HPDE6-E6E7 (cell line): ENCODE results near the gene ZNF230.

Experiments
- DNase-seq: peaks from one replicate; pipeline ENCODE4 v3.0.0; 2011; ENCODE audit warnings: missing footprints; ENCODE audit errors: extremely low spot score

ZNF230 gene

DNA sequence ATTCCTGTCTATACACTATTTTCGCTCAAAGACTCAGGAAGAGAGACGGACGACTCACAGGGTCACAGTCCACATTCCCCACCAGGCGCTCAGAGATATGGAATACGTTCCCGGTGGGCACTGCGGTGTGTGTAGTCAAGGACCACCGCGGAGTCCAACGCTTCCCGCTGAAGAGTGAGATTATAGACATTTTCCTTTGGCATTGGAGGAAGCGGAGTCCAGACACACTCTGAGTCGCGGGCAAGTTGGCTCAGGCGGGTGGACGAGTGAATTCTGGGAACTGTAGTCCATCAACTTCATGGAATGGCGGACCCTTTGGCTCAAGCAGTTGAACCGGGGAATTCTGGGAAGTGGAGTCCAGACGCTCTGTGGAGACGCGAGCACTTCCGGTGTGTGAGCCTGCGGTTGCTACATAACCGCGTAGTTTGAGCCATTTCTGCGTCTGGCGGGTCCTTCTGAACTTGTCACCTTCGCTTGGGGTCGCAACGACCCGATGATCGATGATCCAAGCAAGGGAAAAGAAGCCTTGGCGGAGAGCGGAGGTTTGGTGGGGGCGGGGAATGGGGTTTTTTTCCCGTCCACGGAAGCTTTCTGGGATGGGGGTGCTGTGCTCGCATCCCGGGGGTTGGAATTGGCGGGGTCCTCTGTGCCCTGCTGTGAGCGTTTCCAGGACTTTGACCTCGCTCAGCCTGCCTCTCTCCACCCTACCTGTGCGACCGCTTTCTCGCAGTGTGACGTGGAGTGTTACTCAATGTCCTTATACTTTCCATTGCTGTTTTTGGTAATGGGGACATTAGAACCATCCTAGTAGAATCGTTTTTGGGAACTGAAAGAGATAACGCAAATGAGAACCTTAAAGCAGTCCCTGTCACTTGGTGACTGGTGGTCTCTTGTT is at the start of gene ZNF230:
Gene ZNF230, plus strand, starts transcription at position 392 of the 895 bp plus-strand sequence. CDS start 4,122 bp downstream, outside the sequence.
- peak; percentile 88 for DNase-seq

DNA sequence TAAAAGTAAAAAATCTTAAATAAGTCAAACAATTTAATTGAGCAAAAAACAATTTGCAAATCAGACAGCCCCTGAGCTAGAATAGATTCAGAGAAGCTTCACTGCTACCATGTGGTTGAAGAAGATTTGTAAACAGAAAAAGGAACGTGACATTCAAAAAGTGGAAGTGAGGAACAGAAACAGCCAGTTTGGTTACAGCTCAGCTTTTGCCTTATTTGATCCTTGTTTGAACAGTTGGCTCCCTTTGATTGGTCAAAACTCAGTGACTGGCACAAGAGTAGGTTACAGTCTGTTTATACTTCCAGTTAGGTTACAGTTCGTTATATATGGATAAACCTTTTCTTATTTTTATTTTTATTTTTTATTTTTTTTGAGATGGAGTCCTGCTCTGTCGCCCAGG is 45.9 kb upstream of the ZNF230 start:
- DNase-seq: no peak

- DNase-seq: no peak
These were observed 44.9 kb upstream of the ZNF230 start for GRCh38 chr19:43957891-43958290.

GRCh38 chr19:43960411-43960810 is 42.3 kb upstream of the ZNF230 start:
- no peak for DNase-seq

DNA sequence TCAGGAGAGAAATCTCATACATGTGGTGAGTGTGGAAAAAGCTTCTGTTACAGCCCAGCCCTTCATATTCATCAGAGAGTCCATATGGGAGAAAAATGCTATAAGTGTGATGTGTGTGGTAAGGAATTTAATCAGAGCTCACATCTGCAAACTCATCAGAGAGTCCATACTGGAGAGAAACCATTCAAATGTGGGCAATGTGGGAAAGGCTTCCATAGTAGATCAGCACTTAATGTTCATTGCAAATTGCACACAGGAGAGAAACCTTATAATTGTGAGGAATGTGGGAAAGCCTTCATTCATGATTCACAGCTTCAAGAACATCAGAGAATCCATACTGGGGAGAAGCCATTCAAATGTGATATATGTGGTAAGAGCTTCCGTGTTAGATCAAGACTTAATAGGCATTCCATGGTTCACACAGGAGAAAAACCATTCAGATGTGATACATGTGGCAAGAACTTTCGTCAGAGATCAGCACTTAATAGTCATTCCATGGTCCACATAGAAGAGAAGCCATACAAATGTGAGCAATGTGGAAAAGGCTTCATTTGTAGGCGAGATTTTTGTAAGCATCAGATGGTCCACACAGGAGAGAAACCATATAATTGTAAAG is 36.6 kb upstream of the ZNF230 start:
- DNase-seq: no peak

DNA sequence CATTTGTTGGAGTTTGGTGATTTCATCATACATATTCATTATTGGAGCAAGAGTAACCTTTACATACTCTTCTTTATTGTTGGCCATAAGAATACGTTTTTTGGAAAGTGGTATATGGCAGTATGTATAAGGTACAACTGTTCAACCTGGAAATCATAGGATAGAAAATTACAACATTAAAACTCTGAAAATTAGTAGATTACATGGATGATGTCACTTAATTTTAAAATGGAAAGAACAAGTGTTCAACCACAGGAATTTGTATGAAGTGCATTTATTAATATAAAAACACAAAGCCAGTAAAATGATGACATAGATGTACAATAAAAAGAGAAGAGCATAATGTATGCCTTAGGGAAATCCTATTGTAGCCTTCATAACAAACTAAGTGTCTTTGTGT is 26.0 kb upstream of the ZNF230 start:
- DNase-seq: no peak

GRCh38 chr19:43983544-43983911 is 19.2 kb upstream of the ZNF230 start:
- no peak for DNase-seq

GRCh38 chr19:43983912-43984686 is 18.7 kb upstream of the ZNF230 start, which contains the start of gene ZNF155:
Gene ZNF155, plus strand, starts transcription at chr19:43984188. Its CDS starts 4,356 bp downstream, at chr19:43988544.
- DNase-seq: peak; percentile 90

DNA sequence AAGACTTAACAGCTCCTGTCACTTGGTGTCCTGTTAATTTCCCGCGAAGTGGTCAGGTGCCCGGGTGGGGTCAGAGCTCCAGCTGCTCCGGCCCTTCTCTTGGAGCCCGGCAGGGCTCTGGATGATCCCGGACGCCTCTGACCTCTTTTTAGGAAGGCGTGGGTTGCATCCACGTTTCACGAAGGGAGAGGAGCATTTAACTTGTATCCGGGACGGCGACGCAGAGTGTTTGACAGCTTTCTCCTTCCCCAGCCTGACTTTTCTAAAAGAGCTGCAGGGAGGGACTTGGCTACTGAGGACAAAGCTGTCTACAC is 18.1 kb upstream of the ZNF230 start:
- no peak for DNase-seq

- DNase-seq: no peak
These were observed 5.0 kb upstream of the ZNF230 start for GRCh38 chr19:43997631-43998290.

- no peak for DNase-seq
These were observed 568 bp upstream of the ZNF230 start for GRCh38 chr19:44002212-44002565.

GRCh38 chr19:44003461-44004009 is 778 bp downstream of the ZNF230 start:
- DNase-seq: no peak

- DNase-seq: no peak
These were observed 3.2 kb downstream of the ZNF230 start for GRCh38 chr19:44005973-44006372.

- DNase-seq: no peak
These were observed 4.7 kb downstream of the ZNF230 start for GRCh38 chr19:44007473-44007872.

- DNase-seq: no peak
These were observed 7.7 kb downstream of the ZNF230 start for GRCh38 chr19:44010468-44010867.

- DNase-seq: no peak
These were observed 16.7 kb downstream of the ZNF230 start for GRCh38 chr19:44019498-44019897.

DNA sequence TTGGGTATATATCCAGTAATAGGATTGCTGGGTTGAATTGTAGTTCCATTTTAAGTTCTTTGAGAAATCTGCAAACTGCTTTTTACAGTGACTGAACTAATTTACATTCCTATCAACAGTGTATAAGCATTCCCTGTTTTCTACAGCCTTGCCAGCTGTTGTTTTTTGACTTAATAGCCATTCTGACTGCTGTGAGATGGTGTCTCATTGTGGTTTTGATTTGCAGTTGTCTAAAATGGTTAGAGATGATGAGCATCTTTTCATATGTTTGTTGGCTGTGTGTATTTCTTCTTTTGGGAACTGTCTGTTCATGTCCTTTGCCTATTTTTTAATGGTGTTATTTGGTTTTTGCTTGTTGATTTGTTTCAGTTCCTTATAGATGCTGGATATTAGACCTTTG is 18.5 kb downstream of the ZNF230 start:
- no peak for DNase-seq

- DNase-seq: no peak
These were observed 22.1 kb downstream of the ZNF230 start for GRCh38 chr19:44024900-44025216.

GRCh38 chr19:44025217-44025936 is 22.6 kb downstream of the ZNF230 start, which contains the start of gene ZNF222:
Gene ZNF222, plus strand, starts transcription at chr19:44025379. Its CDS starts 58 bp downstream, at chr19:44025437.
- peak; percentile 70 for DNase-seq

DNA sequence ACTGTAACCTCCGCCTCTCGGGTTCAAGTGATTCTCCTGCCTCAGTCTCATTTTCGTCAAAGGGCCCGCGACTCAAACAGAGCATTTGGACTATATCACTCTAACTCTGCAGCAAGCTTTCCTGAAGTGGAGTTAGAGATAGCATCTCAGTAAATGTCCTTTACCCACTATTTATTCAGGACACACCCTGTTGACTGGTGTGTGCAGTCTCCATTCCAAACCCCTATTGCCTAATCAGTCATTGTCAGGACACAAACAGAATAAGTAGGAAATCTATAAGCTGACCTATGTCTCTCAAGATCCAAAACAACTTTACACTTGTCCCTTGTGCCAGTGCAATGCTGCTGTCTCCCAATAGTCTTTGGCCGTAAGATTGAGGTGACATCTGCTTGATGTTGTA is 23.9 kb downstream of the ZNF230 start:
- DNase-seq: no peak

DNA sequence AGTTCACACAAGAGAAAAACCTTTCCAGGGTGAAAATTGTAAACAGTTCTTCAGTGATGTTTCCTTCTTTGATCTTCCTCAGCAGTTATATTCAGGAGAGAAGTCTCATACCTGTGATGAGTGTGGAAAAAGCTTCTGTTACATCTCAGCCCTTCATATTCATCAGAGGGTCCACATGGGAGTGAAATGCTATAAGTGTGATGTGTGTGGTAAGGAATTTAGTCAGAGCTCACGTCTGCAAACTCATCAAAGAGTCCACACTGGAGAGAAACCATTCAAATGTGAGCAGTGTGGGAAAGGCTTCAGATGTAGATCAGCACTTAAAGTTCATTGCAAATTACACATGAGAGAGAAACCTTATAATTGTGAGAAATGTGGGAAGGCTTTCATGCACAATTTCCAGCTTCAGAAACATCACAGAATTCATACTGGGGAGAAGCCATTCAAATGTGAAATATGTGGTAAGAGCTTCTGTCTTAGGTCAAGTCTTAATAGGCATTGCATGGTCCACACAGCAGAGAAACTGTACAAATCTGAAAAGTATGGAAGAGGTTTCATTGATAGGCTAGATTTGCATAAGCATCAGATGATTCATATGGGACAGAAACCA is 29.3 kb downstream of the ZNF230 start:
- DNase-seq: no peak
